GM20000 (cell line): ENCODE measurements around the gene ADD1.

Source experiments
- DNase-seq: peaks from one replicate; pipeline ENCODE4 v3.0.0; 2012; ENCODE audit warnings: low spot score
- TF ChIP-seq, protein P1 (sequence below): IDR thresholded peaks from 2 replicates; pipeline ENCODE4 v1.5.1; 2012; ENCODE audit warnings: mild to moderate bottlenecking, control low read depth; ENCODE audit errors: extremely low read depth, missing control alignments

ADD1 gene

GRCh38 chr4:2878346-2878745 lies 34.7 kb downstream of the ADD1 start:
- TF ChIP-seq, protein P1, sequence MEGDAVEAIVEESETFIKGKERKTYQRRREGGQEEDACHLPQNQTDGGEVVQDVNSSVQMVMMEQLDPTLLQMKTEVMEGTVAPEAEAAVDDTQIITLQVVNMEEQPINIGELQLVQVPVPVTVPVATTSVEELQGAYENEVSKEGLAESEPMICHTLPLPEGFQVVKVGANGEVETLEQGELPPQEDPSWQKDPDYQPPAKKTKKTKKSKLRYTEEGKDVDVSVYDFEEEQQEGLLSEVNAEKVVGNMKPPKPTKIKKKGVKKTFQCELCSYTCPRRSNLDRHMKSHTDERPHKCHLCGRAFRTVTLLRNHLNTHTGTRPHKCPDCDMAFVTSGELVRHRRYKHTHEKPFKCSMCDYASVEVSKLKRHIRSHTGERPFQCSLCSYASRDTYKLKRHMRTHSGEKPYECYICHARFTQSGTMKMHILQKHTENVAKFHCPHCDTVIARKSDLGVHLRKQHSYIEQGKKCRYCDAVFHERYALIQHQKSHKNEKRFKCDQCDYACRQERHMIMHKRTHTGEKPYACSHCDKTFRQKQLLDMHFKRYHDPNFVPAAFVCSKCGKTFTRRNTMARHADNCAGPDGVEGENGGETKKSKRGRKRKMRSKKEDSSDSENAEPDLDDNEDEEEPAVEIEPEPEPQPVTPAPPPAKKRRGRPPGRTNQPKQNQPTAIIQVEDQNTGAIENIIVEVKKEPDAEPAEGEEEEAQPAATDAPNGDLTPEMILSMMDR, result no peak
- no peak for DNase-seq

GRCh38 chr4:2879026-2879425 lies 35.4 kb downstream of the ADD1 start:
- TF ChIP-seq, protein P1, result no peak
- DNase-seq, result no peak

DNA sequence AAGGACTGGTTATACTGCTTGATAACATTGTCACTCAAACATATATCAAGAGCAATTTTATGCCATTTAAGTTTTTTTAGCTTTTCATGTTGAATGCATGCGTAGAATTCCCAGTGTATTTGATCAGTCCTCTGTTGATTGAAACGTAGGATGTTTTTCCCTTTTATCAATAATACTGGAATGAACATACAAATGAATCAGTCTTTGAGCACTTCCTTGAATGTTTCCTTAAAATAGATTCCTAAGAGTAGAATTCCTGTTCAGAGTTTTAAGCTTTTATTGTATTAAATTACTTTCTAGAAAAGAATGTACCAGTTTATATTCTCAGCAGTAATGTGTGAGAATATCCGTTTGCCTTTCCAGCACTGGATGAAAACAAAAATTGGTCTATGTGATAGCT lies 37.8 kb downstream of the ADD1 start:
- DNase-seq, result no peak
- TF ChIP-seq, protein P1, result no peak

DNA sequence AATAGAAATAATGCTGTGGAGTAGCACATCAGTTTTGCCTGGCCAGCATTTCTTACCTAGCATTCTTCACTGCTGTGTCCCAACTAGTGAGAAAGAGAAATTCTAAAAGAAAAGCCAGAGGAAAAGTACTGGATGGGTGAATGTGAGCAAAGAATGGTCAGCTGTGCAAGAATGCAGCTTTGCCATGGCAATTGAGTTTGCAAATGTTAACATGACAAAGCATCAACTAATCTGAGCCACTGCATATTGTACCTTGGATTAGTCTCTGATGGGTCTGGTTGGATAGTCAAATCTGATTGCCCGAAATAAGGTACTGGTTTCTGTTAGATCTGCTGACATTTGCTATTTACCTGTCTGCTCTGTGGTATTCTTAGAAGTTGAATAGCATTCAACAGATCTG lies 38.7 kb downstream of the ADD1 start:
- DNase-seq, result no peak
- TF ChIP-seq, protein P1, result no peak

DNA sequence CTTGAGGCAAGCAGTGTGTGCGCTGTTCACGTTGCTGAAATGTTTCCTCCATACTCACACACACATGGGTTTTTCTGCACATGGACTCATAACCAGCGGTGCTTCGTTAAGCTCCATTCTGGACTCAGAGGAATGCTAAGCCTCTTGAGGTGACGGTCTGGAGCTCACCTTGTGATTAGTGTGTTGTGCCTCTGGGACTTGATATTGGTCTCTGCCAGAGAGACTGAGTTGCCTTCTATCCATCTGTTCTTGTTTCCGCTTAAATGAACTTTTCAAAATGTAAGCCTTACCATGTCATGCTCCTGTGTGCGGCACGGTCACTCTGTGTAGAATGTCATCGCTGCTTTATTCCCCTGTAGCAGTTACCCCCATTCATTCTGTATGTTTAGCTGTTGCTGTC lies 42.5 kb downstream of the ADD1 start:
- TF ChIP-seq, protein P1, result no peak
- DNase-seq, result no peak

DNA sequence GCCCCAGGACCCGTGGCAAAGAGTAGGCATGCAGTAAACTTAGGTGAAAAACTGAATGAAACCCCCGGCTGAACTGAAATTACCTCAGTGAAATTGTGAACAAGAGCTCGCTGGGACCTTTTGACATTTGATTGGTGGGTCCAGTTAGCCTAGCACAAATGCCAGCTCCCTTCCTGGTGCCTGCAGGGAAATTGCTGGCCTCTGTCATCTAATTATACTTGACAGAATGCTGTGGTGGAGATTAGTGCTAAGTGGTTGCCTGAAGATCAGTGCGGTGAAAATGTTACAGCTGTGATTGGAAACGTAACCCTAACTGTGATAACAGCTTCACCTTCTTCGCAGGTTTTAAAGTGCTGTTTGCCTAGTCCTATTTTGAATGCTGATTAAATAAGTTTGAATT lies 43.0 kb downstream of the ADD1 start:
- no peak for DNase-seq
- TF ChIP-seq, protein P1, result no peak

DNA sequence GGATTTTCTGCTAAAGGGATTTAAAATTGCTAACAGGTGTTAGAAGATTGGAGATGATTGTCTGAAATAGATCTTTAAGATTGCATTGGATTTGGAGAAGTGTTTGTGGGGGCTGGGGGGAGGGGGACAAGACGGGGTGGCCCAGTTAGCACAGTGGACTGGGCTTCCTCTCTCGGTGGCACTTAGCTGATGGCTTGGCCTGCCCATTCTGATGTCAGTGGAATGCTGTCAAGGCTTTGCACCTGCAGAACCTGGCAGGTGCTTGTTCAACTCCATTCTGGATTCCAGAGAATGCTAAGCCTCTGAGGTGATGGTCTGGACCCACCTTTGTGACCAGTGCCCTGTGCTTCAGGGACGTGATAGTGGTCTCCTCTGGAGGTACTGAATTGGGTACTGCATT lies 43.7 kb downstream of the ADD1 start:
- no peak for DNase-seq

More for the DNA sequence above, 43.7 kb downstream of the ADD1 start:
- TF ChIP-seq, protein P1, result no peak
